ENCODE results near the gene HS3ST5.
"Not testable (repeated sequence)": the region's sequence is repeated elsewhere in the genome, so short reads cannot be mapped to it uniquely, and the experiment has no call there.

Gene HS3ST5

GRCh38 chr6:114276783-114277182 is 66.0 kb downstream of the HS3ST5 start:
- DNase-seq (ENCODE audit: low read depth): no peak

GRCh38 chr6:114274836-114275235 is 68.0 kb downstream of the HS3ST5 start:
- no peak for DNase-seq (ENCODE audit: low read depth)

- DNase-seq (ENCODE audit: low read depth): no peak
Observed at GRCh38 chr6:114272582-114272981, 70.2 kb downstream of the HS3ST5 start.

- DNase-seq (ENCODE audit: low read depth): no peak
Observed at GRCh38 chr6:114271405-114271804, 71.4 kb downstream of the HS3ST5 start.

GRCh38 chr6:114267897-114268296 is 74.9 kb downstream of the HS3ST5 start:
- DNase-seq (ENCODE audit: low read depth): no peak

- DNase-seq (ENCODE audit: low read depth): no peak
Observed at GRCh38 chr6:114260810-114261209, 82.0 kb downstream of the HS3ST5 start.

GRCh38 chr6:114258376-114258775 is 84.4 kb downstream of the HS3ST5 start:
- no peak for DNase-seq (ENCODE audit: low read depth)

- DNase-seq (ENCODE audit: low read depth): no peak
Observed at GRCh38 chr6:114253431-114253830, 89.4 kb downstream of the HS3ST5 start.

GRCh38 chr6:114249522-114249921 is 93.3 kb downstream of the HS3ST5 start:
- DNase-seq (ENCODE audit: low read depth): no peak

- no peak for DNase-seq (ENCODE audit: low read depth)
Observed at GRCh38 chr6:114247101-114247500, 95.7 kb downstream of the HS3ST5 start.

- no peak for DNase-seq (ENCODE audit: low read depth)
Observed at GRCh38 chr6:114240796-114241195, 102.0 kb downstream of the HS3ST5 start.

- DNase-seq (ENCODE audit: low read depth): no peak
Observed at GRCh38 chr6:114228675-114229074, 114.1 kb downstream of the HS3ST5 start.

- no peak for DNase-seq (ENCODE audit: low read depth)
Observed at GRCh38 chr6:114227944-114228468, 114.8 kb downstream of the HS3ST5 start.

- no peak for DNase-seq (ENCODE audit: low read depth)
Observed at GRCh38 chr6:114220241-114220640, 122.6 kb downstream of the HS3ST5 start.

- no peak for DNase-seq (ENCODE audit: low read depth)
Observed at GRCh38 chr6:114218437-114219340, 124.1 kb downstream of the HS3ST5 start.

- not testable (repeated sequence) for DNase-seq (ENCODE audit: low read depth)
Observed at GRCh38 chr6:114217996-114218395, 124.8 kb downstream of the HS3ST5 start.

- no peak for DNase-seq (ENCODE audit: low read depth)
Observed at GRCh38 chr6:114216789-114217467, 125.9 kb downstream of the HS3ST5 start.

- DNase-seq (ENCODE audit: low read depth): no peak
Observed at GRCh38 chr6:114210467-114210866, 132.4 kb downstream of the HS3ST5 start.

GRCh38 chr6:114203460-114203859 is 139.4 kb downstream of the HS3ST5 start:
- DNase-seq (ENCODE audit: low read depth): no peak

- no peak for DNase-seq (ENCODE audit: low read depth)
Observed at GRCh38 chr6:114202389-114202788, 140.4 kb downstream of the HS3ST5 start.

- DNase-seq (ENCODE audit: low read depth): no peak
Observed at GRCh38 chr6:114200891-114201290, 141.9 kb downstream of the HS3ST5 start.

- no peak for DNase-seq (ENCODE audit: low read depth)
Observed at GRCh38 chr6:114195631-114196403, 147.0 kb downstream of the HS3ST5 start.

All from stimulated activated CD8-positive, alpha-beta memory T cell treated with anti-CD3 and anti-CD28 coated beads, Interleukin-7, amount 100 ng/mL, for 24 hours (primary cell).